ENCODE results near the gene RLIM. TPM values are rescaled to one million over a fixed set of nuclear protein-coding genes. Genes with fewer than 3 reads are reported as not detected.

RLIM gene
- total RNA-seq, 1 donor from 2014 or later: 40.3 TPM

DNA sequence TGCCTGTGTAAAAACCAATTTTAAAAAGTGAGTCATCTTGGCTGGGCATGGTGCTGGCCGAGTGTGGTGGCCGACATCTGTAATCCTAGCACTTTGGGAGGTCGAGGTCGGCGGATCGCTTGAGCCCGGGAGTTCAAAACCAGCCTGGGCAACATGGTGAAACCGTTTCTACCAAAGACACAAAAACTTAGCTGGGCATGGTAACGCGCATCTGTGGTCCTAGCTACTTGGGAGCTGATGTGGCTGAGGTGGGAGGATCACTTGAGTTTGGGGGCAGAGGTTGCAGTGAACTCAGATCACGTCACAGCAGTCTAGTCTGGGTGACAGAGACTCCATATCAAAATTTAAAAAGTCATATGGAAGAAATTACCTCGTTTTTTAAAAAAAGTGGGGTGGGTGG, 7.6 kb downstream of the RLIM start:
- Mint-ChIP-seq H3K36me3 (peaks cover 21% of the 10 kb centered on the region), H3K27me3 (no peaks in the 10 kb centered on the region), H3K4me1 (ENCODE audit: unreplicated experiment) (no peaks in the 10 kb centered on the region), H3K4me3 (no peak overlapping the region), H3K27ac (no peak overlapping the region), H3K9me3 (no peaks in the 10 kb centered on the region)
- TF ChIP-seq CTCF (conservative IDR thresholded peaks at IDR 0.05): no peak
- no peak for DNase-seq (ENCODE audit: extremely low spot score, unreplicated experiment)

DNA sequence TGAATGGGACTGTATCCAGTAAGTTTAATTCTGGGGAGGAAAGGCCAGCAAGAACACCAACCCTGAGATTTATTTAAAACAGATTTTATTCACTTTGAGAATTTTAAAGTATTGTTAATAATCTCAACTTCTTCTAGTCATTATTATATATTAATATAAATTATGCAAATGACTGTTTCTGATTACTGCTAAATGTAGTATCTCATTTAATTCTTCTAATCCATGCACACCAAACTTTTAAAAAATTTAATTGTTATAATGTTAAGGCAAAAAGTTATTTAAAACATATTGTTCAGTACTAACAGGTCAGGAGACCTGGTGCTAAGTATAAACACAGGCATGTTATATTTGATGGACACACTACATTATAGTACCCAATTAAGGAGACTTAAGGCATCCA, 8.1 kb downstream of the RLIM start:
- H3K27me3 Mint-ChIP-seq: no peaks in the 10 kb centered on the region
- H3K27ac Mint-ChIP-seq: no peak overlapping the region
- H3K9me3 Mint-ChIP-seq: no peaks in the 10 kb centered on the region
- peaks cover 21% of the 10 kb centered on the region for H3K36me3 Mint-ChIP-seq
- DNase-seq (ENCODE audit: extremely low spot score, unreplicated experiment): no peak
- no peak for TF ChIP-seq CTCF (conservative IDR thresholded peaks at IDR 0.05)
- H3K4me1 Mint-ChIP-seq (ENCODE audit: unreplicated experiment): no peaks in the 10 kb centered on the region
- H3K4me3 Mint-ChIP-seq: no peak overlapping the region

GRCh38 chrX:74603040-74603439, 11.4 kb downstream of the RLIM start:
- DNase-seq (ENCODE audit: extremely low spot score, unreplicated experiment): no peak
- Mint-ChIP-seq H3K4me3 (no peak overlapping the region), H3K9me3 (peaks cover 9% of the 10 kb centered on the region), H3K27ac (no peak overlapping the region), H3K27me3 (no peaks in the 10 kb centered on the region), H3K4me1 (ENCODE audit: unreplicated experiment) (no peaks in the 10 kb centered on the region), H3K36me3 (peaks cover 19% of the 10 kb centered on the region)
- TF ChIP-seq CTCF (conservative IDR thresholded peaks at IDR 0.05): no peak

DNA sequence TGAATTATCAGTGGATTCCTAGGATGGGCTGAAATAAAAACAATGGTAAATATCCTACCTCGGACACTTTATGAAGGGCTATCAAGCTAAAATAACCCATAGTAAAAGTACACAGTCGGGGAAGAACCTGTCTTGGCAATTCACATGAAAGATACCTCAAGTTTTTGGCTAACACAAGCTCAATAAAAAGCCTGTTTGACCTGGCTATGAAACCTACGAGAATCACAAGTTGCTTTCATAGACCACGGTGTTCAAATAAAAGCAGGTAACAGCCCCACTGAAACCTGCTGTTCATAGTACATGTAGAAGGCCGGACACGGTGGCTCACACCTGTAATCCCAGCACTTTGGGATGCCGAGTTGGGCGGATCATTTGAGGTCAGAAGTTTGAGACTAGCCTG, 12.3 kb downstream of the RLIM start:
- Mint-ChIP-seq H3K27me3 (no peaks in the 10 kb centered on the region), H3K9me3 (peaks cover 9% of the 10 kb centered on the region), H3K36me3 (peaks cover 19% of the 10 kb centered on the region), H3K4me1 (ENCODE audit: unreplicated experiment) (no peaks in the 10 kb centered on the region), H3K4me3 (no peak overlapping the region), H3K27ac (no peak overlapping the region)
- DNase-seq (ENCODE audit: extremely low spot score, unreplicated experiment): no peak
- no peak for TF ChIP-seq CTCF (conservative IDR thresholded peaks at IDR 0.05)

- TF ChIP-seq CTCF (conservative IDR thresholded peaks at IDR 0.05): no peak
- Mint-ChIP-seq H3K27ac (no peak overlapping the region), H3K36me3 (no peaks in the 10 kb centered on the region), H3K4me1 (ENCODE audit: unreplicated experiment) (no peaks in the 10 kb centered on the region), H3K4me3 (no peak overlapping the region), H3K9me3 (no peaks in the 10 kb centered on the region), H3K27me3 (no peaks in the 10 kb centered on the region)
- DNase-seq (ENCODE audit: extremely low spot score, unreplicated experiment): no peak
Observed at GRCh38 chrX:74593593-74593992, 20.8 kb downstream of the RLIM start.

GRCh38 chrX:74585766-74586165, 28.7 kb downstream of the RLIM start:
- H3K4me3 Mint-ChIP-seq: no peak overlapping the region
- H3K27ac Mint-ChIP-seq: no peak overlapping the region
- no peaks in the 10 kb centered on the region for H3K27me3 Mint-ChIP-seq
- H3K9me3 Mint-ChIP-seq: no peaks in the 10 kb centered on the region
- no peaks in the 10 kb centered on the region for H3K36me3 Mint-ChIP-seq
- H3K4me1 Mint-ChIP-seq (ENCODE audit: unreplicated experiment): no peaks in the 10 kb centered on the region
- no peak for TF ChIP-seq CTCF (conservative IDR thresholded peaks at IDR 0.05)
- no peak for DNase-seq (ENCODE audit: extremely low spot score, unreplicated experiment)
